ENCODE data around the gene NOC4L. TPM values are rescaled to one million over a fixed set of nuclear protein-coding genes. Genes with fewer than 3 reads are reported as not detected.

Gene NOC4L
- total RNA-seq, 1 donor from 2014 or later = 16.5 TPM

DNA sequence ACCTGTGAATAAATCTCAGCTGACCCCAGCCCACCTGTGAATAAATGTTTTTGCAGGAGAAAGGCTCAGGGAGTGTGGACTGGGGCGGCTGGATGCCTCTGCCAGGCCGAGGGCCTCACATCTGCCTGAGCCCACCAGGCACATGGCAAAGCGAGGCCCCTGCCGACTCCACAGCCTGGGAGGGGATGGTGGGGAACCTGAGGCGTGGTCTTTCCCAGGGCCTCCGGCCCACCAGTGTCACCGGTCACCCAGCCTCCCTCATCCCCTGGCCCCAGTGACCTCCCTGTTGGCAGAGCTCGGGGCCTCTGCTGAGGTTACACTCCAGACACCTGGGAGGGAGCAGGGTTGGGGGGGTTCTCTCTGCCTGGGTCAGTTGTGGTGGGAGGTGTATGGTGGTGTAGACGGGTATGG lies 8.2 kb downstream of the NOC4L start:
- TF ChIP-seq EZH2 (IDR thresholded peaks at IDR 0.05; ENCODE audit: insufficient read depth, low read length) = no peak
- TF ChIP-seq, protein P1, sequence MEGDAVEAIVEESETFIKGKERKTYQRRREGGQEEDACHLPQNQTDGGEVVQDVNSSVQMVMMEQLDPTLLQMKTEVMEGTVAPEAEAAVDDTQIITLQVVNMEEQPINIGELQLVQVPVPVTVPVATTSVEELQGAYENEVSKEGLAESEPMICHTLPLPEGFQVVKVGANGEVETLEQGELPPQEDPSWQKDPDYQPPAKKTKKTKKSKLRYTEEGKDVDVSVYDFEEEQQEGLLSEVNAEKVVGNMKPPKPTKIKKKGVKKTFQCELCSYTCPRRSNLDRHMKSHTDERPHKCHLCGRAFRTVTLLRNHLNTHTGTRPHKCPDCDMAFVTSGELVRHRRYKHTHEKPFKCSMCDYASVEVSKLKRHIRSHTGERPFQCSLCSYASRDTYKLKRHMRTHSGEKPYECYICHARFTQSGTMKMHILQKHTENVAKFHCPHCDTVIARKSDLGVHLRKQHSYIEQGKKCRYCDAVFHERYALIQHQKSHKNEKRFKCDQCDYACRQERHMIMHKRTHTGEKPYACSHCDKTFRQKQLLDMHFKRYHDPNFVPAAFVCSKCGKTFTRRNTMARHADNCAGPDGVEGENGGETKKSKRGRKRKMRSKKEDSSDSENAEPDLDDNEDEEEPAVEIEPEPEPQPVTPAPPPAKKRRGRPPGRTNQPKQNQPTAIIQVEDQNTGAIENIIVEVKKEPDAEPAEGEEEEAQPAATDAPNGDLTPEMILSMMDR (IDR thresholded peaks at IDR 0.05; ENCODE audit: insufficient read depth, low read depth, low read length) = no peak
- no peak overlapping the region for H3K4me3 ChIP-seq (ENCODE audit: insufficient read depth, low read depth, low read length)
- Mint-ChIP-seq H3K4me1 (ENCODE audit: low read depth, unreplicated experiment) (no peaks in the 10 kb centered on the region), H3K9me3 (ENCODE audit: unreplicated experiment) (no peaks in the 10 kb centered on the region), H3K36me3 (ENCODE audit: low read depth, unreplicated experiment) (no peaks in the 10 kb centered on the region), H3K4me3 (ENCODE audit: unreplicated experiment) (no peak overlapping the region), H3K27me3 (ENCODE audit: low read depth, unreplicated experiment) (no peaks in the 10 kb centered on the region), H3K27ac (ENCODE audit: unreplicated experiment) (no peak overlapping the region)
- FAIRE-seq (no peak), DNase-seq (ENCODE audit: low read depth) (no peak)
- no peaks in the 10 kb centered on the region for H3K4me1 ChIP-seq (ENCODE audit: insufficient read depth, low read length)
- no peaks in the 10 kb centered on the region for H3K27me3 ChIP-seq (ENCODE audit: insufficient read depth, low read length)
- no peak overlapping the region for H3K4me2 ChIP-seq (ENCODE audit: low read length)
- peaks cover 10% of the 10 kb centered on the region for H3K36me3 ChIP-seq (ENCODE audit: insufficient read depth, low read length)
- peaks cover 19% of the 10 kb centered on the region for H3K9me3 ChIP-seq (ENCODE audit: insufficient read depth, low read depth, low read length)
- H3K79me2 ChIP-seq (ENCODE audit: insufficient read depth, low read length) = peaks cover 9% of the 10 kb centered on the region
- H4K20me1 ChIP-seq (ENCODE audit: insufficient read depth, low read length) = peaks cover 48% of the 10 kb centered on the region
- no peak overlapping the region for H3K9ac ChIP-seq (ENCODE audit: low read length)
- H3K27ac ChIP-seq (ENCODE audit: low read depth, low read length) = no peak overlapping the region
- no peak overlapping the region for H2AFZ ChIP-seq (ENCODE audit: low read depth, low read length)

DNA sequence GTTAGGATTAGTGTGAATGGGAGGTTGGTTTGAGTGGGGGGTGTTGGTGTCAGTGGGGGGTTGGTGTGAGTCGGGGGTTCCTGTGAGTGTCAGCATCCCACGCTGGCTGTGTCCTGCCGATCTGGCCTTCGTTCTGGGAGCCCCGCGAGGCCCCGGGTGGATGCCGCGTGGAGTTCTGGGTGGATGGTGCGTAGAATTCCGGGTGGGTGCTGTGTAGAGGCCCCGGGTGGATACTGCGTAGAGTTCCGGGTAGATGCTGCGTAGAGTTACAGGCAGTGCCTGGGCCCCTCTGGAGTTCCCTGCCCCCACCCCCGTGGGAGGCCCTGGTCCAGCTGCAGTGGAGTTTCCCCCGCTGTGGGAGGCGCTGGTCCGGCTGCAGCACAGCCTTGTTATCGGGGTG lies 8.7 kb downstream of the NOC4L start:
- Histone ChIP-seq H3K9me3 (ENCODE audit: insufficient read depth, low read depth, low read length) (peaks cover 24% of the 10 kb centered on the region), H3K36me3 (ENCODE audit: insufficient read depth, low read length) (peaks cover 15% of the 10 kb centered on the region), H3K4me2 (ENCODE audit: low read length) (no peak overlapping the region), H3K4me3 (ENCODE audit: insufficient read depth, low read depth, low read length) (no peak overlapping the region), H3K4me1 (ENCODE audit: insufficient read depth, low read length) (no peaks in the 10 kb centered on the region), H2AFZ (ENCODE audit: low read depth, low read length) (no peak overlapping the region), H3K27ac (ENCODE audit: low read depth, low read length) (no peak overlapping the region), H3K79me2 (ENCODE audit: insufficient read depth, low read length) (peaks cover 4% of the 10 kb centered on the region), H3K27me3 (ENCODE audit: insufficient read depth, low read length) (no peaks in the 10 kb centered on the region), H4K20me1 (ENCODE audit: insufficient read depth, low read length) (peaks cover 51% of the 10 kb centered on the region), H3K9ac (ENCODE audit: low read length) (no peak overlapping the region)
- no peaks in the 10 kb centered on the region for H3K4me1 Mint-ChIP-seq (ENCODE audit: low read depth, unreplicated experiment)
- H3K9me3 Mint-ChIP-seq (ENCODE audit: unreplicated experiment) = no peaks in the 10 kb centered on the region
- FAIRE-seq (no peak), DNase-seq (ENCODE audit: low read depth) (no peak)
- H3K4me3 Mint-ChIP-seq (ENCODE audit: unreplicated experiment) = no peak overlapping the region
- TF ChIP-seq, protein P1 (IDR thresholded peaks at IDR 0.05; ENCODE audit: insufficient read depth, low read depth, low read length) = no peak
- no peak for TF ChIP-seq EZH2 (IDR thresholded peaks at IDR 0.05; ENCODE audit: insufficient read depth, low read length)
- no peaks in the 10 kb centered on the region for H3K27me3 Mint-ChIP-seq (ENCODE audit: low read depth, unreplicated experiment)
- H3K27ac Mint-ChIP-seq (ENCODE audit: unreplicated experiment) = no peak overlapping the region
- H3K36me3 Mint-ChIP-seq (ENCODE audit: low read depth, unreplicated experiment) = no peaks in the 10 kb centered on the region

DNA sequence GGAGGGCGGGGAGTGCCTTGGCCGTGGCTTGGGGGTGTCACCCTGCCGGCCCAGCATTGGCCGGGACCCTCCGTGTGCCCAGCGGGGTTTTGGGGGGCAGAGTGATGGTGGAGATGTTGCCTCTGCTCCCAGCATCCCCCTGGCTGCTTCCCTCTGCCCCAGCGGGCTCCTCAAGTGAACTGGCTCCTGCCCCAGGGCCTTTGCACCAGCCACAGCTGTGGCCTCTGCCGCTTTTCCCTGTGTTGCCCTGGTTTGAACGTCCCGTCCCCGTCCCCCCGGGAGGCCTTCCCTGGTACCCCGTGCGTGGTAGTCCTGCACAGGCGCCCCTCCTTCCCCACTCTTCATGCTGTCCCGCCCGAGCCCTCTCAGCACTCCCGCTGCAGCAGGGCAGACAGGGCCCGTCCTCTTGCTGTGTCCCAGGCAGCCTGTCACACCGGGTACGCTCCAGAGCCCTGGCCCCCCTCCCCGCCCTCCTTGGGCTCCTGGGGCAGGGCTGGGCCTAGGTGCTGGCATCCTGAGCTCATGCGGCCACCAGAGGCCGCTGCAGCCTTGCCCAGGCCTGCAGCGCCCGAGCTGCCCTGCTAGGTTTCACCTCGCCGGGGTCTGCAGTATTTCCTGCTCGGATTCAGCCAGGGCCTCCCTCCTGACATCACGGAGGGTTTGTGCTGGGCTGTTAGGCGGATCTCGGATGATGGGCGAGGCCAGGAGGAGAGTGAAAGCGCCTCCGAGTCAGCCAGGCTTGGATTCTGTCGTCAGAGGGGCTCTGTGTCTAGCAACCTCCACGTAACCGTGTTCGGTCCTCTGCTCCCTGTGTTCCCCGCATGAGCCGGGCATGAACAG lies 9.5 kb downstream of the NOC4L start:
- peak overlapping the region; percentile 61 for H3K4me2 ChIP-seq (ENCODE audit: low read length)
- Mint-ChIP-seq H3K27me3 (ENCODE audit: low read depth, unreplicated experiment) (no peaks in the 10 kb centered on the region), H3K4me1 (ENCODE audit: low read depth, unreplicated experiment) (no peaks in the 10 kb centered on the region), H3K4me3 (ENCODE audit: unreplicated experiment) (no peak overlapping the region), H3K9me3 (ENCODE audit: unreplicated experiment) (no peaks in the 10 kb centered on the region), H3K27ac (ENCODE audit: unreplicated experiment) (no peak overlapping the region), H3K36me3 (ENCODE audit: low read depth, unreplicated experiment) (no peaks in the 10 kb centered on the region)
- H3K27me3 ChIP-seq (ENCODE audit: insufficient read depth, low read length) = no peaks in the 10 kb centered on the region
- no peak for TF ChIP-seq EZH2 (IDR thresholded peaks at IDR 0.05; ENCODE audit: insufficient read depth, low read length)
- TF ChIP-seq, protein P1 (IDR thresholded peaks at IDR 0.05; ENCODE audit: insufficient read depth, low read depth, low read length) = peak; percentile 65
- H3K9ac ChIP-seq (ENCODE audit: low read length) = no peak overlapping the region
- peak; percentile 25 for DNase-seq (ENCODE audit: low read depth)
- no peak overlapping the region for H3K27ac ChIP-seq (ENCODE audit: low read depth, low read length)
- H3K9me3 ChIP-seq (ENCODE audit: insufficient read depth, low read depth, low read length) = peaks cover 27% of the 10 kb centered on the region
- H3K79me2 ChIP-seq (ENCODE audit: insufficient read depth, low read length) = no peaks in the 10 kb centered on the region
- H2AFZ ChIP-seq (ENCODE audit: low read depth, low read length) = peak overlapping the region; percentile 42
- H4K20me1 ChIP-seq (ENCODE audit: insufficient read depth, low read length) = peaks cover 52% of the 10 kb centered on the region
- peaks cover 15% of the 10 kb centered on the region for H3K36me3 ChIP-seq (ENCODE audit: insufficient read depth, low read length)
- H3K4me1 ChIP-seq (ENCODE audit: insufficient read depth, low read length) = no peaks in the 10 kb centered on the region
- no peak overlapping the region for H3K4me3 ChIP-seq (ENCODE audit: insufficient read depth, low read depth, low read length)
- no peak for FAIRE-seq
